HG03025 (cell line): ENCODE data around the gene EFNA4.

Source experiments
- ATAC-seq: cut with Tn5 transposase; IDR thresholded peaks from one replicate; pipeline ENCODE4 v1.9.1; 2021; ENCODE audit warnings: mild to moderate bottlenecking, moderate library complexity; ENCODE audit not compliant: unreplicated experiment, low FRiP score

EFNA4 gene

GRCh38 chr1:155084722-155085503 is 21.4 kb downstream of the EFNA4 start:
- ATAC-seq = peak; percentile 75

- ATAC-seq = no peak
Observed at GRCh38 chr1:155085504-155086127, 22.1 kb downstream of the EFNA4 start.

- ATAC-seq = no peak
Observed at GRCh38 chr1:155086128-155086741, 22.7 kb downstream of the EFNA4 start.

GRCh38 chr1:155086856-155087535 is 23.5 kb downstream of the EFNA4 start:
- ATAC-seq = no peak

GRCh38 chr1:155091071-155092051 is 27.8 kb downstream of the EFNA4 start:
- no peak for ATAC-seq

GRCh38 chr1:155092131-155092530 is 28.6 kb downstream of the EFNA4 start:
- no peak for ATAC-seq

- no peak for ATAC-seq
Observed at GRCh38 chr1:155092641-155093040, 29.1 kb downstream of the EFNA4 start.

GRCh38 chr1:155093911-155094621 is 30.5 kb downstream of the EFNA4 start:
- no peak for ATAC-seq

GRCh38 chr1:155094622-155094948 is 31.0 kb downstream of the EFNA4 start:
- ATAC-seq = no peak

- no peak for ATAC-seq
Observed at GRCh38 chr1:155099331-155099730, 35.8 kb downstream of the EFNA4 start.

GRCh38 chr1:155103325-155103724 is 39.8 kb downstream of the EFNA4 start:
- no peak for ATAC-seq

GRCh38 chr1:155104605-155105534 is 41.3 kb downstream of the EFNA4 start:
- no peak for ATAC-seq

GRCh38 chr1:155105604-155106011 is 42.1 kb downstream of the EFNA4 start:
- ATAC-seq = no peak

GRCh38 chr1:155106862-155107261 is 43.3 kb downstream of the EFNA4 start:
- no peak for ATAC-seq

- ATAC-seq = no peak
Observed at GRCh38 chr1:155107309-155108264, 44.0 kb downstream of the EFNA4 start.

GRCh38 chr1:155108296-155108695 is 44.8 kb downstream of the EFNA4 start:
- no peak for ATAC-seq

GRCh38 chr1:155110381-155110780 is 46.8 kb downstream of the EFNA4 start:
- no peak for ATAC-seq
